Measurements from ENCODE around the gene CHID1.

Gene CHID1

GRCh38 chr11:864898-865297 lies 45.7 kb downstream of the CHID1 start:
- no peak for DNase-seq (ENCODE audit: low read depth)

- no peak for DNase-seq (ENCODE audit: low read depth)
Measured at GRCh38 chr11:863910-864827, 46.4 kb downstream of the CHID1 start.

GRCh38 chr11:863023-863909 lies 47.3 kb downstream of the CHID1 start:
- no peak for DNase-seq (ENCODE audit: low read depth)

- no peak for DNase-seq (ENCODE audit: low read depth)
Measured at GRCh38 chr11:862696-863022, 48.0 kb downstream of the CHID1 start.

- DNase-seq (ENCODE audit: low read depth): no peak
Measured at GRCh38 chr11:862081-862661, 48.4 kb downstream of the CHID1 start.

- DNase-seq (ENCODE audit: low read depth): no peak
Measured at GRCh38 chr11:861105-861479, 49.5 kb downstream of the CHID1 start.

GRCh38 chr11:860234-861104 lies 50.1 kb downstream of the CHID1 start:
- DNase-seq (ENCODE audit: low read depth): no peak

GRCh38 chr11:859394-860131 lies 51.0 kb downstream of the CHID1 start:
- DNase-seq (ENCODE audit: low read depth): peak; percentile 82

GRCh38 chr11:858762-859339 lies 51.8 kb downstream of the CHID1 start:
- DNase-seq (ENCODE audit: low read depth): no peak

GRCh38 chr11:858053-858761 lies 52.4 kb downstream of the CHID1 start:
- no peak for DNase-seq (ENCODE audit: low read depth)

GRCh38 chr11:856397-856796 lies 54.2 kb downstream of the CHID1 start:
- DNase-seq (ENCODE audit: low read depth): no peak

GRCh38 chr11:855796-856195 lies 54.8 kb downstream of the CHID1 start:
- DNase-seq (ENCODE audit: low read depth): no peak

- DNase-seq (ENCODE audit: low read depth): no peak
Measured at GRCh38 chr11:855330-855674, 55.3 kb downstream of the CHID1 start.

GRCh38 chr11:854601-855329 lies 55.8 kb downstream of the CHID1 start:
- no peak for DNase-seq (ENCODE audit: low read depth)

- no peak for DNase-seq (ENCODE audit: low read depth)
Measured at GRCh38 chr11:853682-854448, 56.7 kb downstream of the CHID1 start.

GRCh38 chr11:852762-853161 lies 57.8 kb downstream of the CHID1 start:
- DNase-seq (ENCODE audit: low read depth): no peak

- no peak for DNase-seq (ENCODE audit: low read depth)
Measured at GRCh38 chr11:850775-851763, 59.5 kb downstream of the CHID1 start.
